Panc1 (cell line): ENCODE measurements around the gene PRDM12.

Experiments
- POLR2AphosphoS5 ChIP-seq: IDR thresholded peaks from 2 replicates; pipeline ENCODE4 v1.6.1; 2012; ENCODE audit warnings: mild to moderate bottlenecking, low read depth, low read length, moderate library complexity
- SIN3A ChIP-seq: IDR thresholded peaks from 2 replicates; pipeline ENCODE4 v1.6.1; 2012; ENCODE audit warnings: low read depth, mild to moderate bottlenecking, low read length, moderate library complexity, borderline replicate concordance; ENCODE audit not compliant: insufficient read depth
- TF ChIP-seq, protein P1 (sequence below): fragments of 450-650 bp; IDR thresholded peaks from 2 replicates; pipeline ENCODE4 v1.5.1; 2017; ENCODE audit warnings: mild to moderate bottlenecking

DNA sequence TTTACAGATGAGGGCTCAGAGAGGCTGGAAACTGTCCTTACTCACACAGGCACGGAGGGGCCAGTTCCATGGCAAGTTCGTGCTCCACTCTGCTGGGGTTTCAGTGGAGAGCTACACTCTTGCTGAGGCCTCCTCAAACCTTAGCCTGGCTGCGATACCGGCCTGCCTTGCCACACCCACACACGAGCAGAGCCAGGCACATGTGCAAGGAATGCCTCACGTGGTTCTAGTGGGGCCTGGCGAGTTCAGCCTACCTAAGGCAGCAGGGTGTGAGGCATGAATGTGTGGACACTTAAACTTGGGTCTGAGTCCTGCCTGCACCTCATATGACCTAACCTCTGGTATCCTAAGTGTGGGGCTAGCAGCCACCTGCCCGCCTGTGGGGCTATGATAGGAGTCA lies 21.5 kb upstream of the PRDM12 start:
- TF ChIP-seq, protein P1, sequence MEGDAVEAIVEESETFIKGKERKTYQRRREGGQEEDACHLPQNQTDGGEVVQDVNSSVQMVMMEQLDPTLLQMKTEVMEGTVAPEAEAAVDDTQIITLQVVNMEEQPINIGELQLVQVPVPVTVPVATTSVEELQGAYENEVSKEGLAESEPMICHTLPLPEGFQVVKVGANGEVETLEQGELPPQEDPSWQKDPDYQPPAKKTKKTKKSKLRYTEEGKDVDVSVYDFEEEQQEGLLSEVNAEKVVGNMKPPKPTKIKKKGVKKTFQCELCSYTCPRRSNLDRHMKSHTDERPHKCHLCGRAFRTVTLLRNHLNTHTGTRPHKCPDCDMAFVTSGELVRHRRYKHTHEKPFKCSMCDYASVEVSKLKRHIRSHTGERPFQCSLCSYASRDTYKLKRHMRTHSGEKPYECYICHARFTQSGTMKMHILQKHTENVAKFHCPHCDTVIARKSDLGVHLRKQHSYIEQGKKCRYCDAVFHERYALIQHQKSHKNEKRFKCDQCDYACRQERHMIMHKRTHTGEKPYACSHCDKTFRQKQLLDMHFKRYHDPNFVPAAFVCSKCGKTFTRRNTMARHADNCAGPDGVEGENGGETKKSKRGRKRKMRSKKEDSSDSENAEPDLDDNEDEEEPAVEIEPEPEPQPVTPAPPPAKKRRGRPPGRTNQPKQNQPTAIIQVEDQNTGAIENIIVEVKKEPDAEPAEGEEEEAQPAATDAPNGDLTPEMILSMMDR: no peak
- TF ChIP-seq SIN3A (no peak), POLR2AphosphoS5 (no peak)
